Mucosa of gallbladder (tissue), 1 donor: ENCODE results near the gene FGGY. TPM values are rescaled to one million over a fixed set of nuclear protein-coding genes. Genes with fewer than 3 reads are reported as not detected.
"Not testable (repeated sequence)": the region's sequence is repeated elsewhere in the genome, so short reads cannot be mapped to it uniquely, and the experiment has no call there.

Experiments
- DNase-seq: peaks from one replicate; pipeline ENCODE4 v3.0.0-alpha.2; 2020; ENCODE audit warnings: low spot score
- total RNA-seq: library from RNA; stranded (reverse); gene quantifications from one replicate; pipeline ENCODE4 v1.2.1, GENCODE V29; 2021
- donor health status: DM: no; HTN: no; CAD: no.

FGGY gene
- total RNA-seq, 1 donor from 2014 or later, result 36.4 TPM

GRCh38 chr1:59631561-59632255 lies 334.8 kb downstream of the FGGY start:
- no peak for DNase-seq

GRCh38 chr1:59635097-59635496 lies 338.2 kb downstream of the FGGY start:
- no peak for DNase-seq

DNA sequence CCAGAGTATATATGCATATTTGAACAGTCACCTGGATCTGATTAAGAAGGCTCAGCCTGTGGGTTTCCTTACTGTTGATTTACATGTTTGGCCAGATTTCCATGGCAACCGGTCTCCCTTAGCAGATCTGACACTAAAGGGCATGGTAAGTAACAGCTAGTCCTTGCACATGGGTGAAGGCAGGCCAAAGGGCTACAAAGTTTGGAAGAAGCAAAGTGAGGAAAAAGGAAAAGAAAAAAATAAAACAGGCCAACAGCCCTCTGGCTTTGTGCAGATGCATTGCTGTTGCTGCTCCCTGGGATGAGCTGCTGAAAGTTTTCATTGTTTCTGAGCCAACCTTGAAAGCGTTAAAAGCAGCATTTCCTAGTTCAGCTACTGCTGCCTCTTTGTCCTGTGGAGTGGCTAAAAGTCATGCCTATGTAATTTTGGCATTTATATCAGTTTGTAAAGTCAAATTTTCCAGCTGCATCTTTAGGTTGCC lies 341.4 kb downstream of the FGGY start:
- DNase-seq, result no peak

DNA sequence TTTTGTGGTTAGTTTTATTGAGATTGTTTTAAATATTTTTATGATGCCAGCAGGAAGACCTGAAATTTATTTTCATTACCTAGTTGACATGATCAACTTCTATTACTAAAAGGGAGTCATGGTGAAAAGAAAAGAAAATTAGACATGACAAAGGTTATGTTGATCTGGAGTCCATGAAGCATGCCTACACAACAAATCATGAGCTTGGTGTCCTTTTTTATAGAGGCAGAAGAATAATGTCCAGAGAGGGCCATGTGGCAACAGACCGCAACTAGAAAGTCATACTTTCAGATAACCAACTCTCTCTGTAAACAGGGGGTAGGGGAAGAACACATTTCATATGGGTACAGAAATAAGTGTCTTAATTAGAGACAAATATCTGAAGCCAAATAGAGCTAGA lies 342.4 kb downstream of the FGGY start:
- DNase-seq, result no peak

DNA sequence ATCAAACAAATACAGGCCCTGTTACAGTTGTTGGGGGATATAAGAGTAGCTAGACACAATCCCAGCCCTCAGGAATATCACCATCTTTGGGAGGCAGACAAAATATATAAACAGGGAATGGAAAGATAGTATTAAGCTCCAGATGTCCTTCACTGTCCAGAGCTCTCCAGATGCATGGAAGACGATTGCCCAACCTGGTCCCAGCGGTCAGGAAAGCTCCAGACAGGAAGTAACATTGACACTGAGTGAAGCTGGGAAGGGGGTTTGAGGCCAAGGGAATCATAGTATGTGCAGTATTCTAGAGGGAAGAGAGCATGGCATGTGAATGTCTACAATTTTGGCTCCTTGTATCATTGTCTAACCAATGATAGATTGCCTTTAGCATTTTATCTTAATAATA lies 344.0 kb downstream of the FGGY start:
- no peak for DNase-seq

DNA sequence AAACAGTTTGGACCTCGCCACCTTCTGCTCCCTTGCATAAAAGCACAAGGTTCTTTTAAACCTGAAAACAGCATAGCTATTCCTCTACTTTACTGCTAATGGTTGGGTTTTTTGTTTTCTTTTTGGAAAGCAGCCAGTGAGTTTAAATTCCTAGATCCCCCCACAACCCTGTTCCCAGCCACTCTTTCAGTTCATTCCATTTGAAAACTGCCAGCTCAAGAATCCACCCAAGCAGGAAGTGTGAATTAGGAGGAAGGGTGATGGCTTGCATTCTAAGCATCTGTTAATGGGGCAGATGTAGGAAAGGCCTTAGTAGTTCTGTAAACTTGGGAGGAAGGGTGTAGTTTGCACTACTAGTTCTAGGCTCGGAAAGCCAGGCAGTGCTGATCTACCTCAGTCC lies 344.9 kb downstream of the FGGY start:
- DNase-seq, result no peak

GRCh38 chr1:59643526-59643925 lies 346.6 kb downstream of the FGGY start:
- no peak for DNase-seq

DNA sequence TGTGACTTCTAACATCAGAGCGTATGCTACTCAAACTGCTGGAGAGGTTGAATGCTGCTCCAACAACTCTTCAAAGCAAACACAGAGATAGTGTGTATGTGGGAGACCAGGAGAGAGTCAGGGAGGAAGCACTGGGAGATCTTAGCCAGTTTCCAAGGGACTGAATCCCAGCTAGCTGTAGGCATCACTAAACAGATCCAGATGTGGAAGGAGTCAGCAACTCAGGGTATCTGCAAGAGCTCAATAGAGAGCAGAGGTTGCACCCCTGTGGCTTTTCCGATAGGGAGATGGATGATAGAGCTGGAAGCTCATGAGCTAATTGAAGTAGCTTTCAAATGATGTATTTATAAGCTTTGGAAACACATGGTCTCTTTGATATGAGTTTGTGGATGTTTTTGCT lies 349.0 kb downstream of the FGGY start:
- DNase-seq, result no peak

GRCh38 chr1:59653142-59653958 lies 356.5 kb downstream of the FGGY start:
- not testable (repeated sequence) for DNase-seq

GRCh38 chr1:59653968-59654367 lies 357.1 kb downstream of the FGGY start:
- no peak for DNase-seq

DNA sequence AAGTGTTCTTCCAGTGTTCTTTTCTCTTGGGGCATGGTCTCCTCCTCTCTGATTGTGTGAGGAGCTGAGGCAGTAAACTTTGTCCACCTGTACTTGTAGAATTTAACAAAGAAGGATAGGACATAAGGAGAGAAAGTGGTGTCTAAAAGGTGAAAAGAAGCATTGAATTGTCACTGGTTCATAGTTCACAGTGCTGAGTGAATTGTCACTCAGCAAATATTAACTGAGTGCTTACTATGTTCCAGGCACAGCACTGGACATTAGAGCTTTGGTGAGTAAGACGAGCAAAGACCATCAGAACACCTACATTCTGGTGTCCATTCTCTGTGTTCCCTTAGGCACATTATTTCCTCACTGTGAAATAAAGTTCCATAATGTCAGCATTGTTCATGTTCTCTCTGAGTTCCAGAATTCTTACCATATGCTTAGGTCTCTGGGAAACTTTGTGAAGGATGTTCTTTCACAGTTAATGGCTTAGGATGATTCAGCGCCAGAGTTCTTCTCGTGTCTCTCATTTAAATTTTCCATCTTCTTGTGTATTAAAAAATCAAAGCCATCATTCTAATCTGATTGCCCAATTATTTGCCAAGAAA lies 361.1 kb downstream of the FGGY start:
- DNase-seq, result no peak

GRCh38 chr1:59664166-59664565 lies 367.3 kb downstream of the FGGY start:
- no peak for DNase-seq

DNA sequence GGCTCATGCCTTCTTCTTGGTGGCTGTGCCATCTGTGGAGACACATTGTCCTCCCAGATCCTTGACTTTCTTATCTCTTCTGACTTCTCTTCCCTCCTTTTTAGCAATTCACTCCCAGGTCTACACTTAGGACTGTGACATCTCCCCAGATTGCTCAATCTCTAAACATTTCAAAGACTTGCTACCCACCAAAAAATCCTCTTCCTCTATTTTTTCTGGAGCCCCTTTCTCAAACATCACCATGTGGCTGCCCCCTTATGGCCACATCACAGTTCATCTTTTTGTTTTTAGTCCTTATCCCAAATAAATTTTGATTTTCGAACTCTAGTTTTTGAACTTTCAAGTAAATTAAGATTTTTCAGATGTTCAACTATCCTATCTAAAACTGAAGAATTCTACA lies 369.2 kb downstream of the FGGY start:
- no peak for DNase-seq

- DNase-seq, result no peak
These were observed 370.1 kb downstream of the FGGY start for GRCh38 chr1:59667020-59667419.

DNA sequence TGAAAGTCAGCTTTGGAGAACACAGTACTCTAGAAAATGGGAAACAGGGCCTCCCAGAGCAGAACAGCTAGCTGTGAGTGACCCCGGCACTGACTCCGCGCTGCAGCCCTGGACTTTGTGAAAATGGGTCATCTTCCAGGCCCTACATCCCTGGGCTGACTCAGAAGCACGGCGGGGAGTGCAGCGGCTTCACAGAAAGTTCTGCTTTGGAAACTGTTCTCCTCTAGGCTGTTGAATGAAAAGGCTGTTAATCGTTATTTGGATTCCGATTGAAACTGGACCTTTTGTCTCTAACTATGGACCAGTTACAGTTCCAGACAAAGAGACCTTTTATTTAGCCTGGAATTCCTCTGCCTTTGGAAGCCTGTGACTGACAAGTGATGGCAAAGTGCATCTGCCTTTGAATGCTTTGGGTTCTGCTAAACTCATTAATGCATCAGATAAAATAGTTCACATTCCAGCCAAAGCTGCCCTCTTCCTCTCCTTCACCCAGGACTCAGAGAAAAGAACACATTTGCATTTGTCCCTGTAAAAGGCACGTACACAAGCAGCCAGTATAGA lies 372.9 kb downstream of the FGGY start:
- DNase-seq, result peak; percentile 40

DNA sequence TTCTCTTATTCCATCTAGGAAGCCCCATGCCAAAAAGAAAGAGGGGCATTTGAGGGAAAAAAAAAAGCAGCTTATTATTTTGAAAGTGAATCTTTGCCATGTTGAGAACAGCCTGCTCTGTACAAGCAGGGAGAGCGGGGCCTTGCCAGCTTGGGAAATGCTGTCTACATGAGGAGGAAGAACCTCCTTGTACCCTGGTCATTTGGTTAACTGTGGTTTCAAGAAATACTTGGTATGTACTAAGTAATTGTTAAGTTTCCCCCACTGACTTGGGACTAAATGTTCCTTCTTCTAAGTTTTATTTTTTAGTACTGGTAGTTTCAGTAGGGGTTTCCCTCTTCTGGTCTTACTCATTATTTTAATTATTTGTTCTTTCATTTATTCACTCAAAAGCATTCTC lies 373.8 kb downstream of the FGGY start:
- DNase-seq, result no peak

DNA sequence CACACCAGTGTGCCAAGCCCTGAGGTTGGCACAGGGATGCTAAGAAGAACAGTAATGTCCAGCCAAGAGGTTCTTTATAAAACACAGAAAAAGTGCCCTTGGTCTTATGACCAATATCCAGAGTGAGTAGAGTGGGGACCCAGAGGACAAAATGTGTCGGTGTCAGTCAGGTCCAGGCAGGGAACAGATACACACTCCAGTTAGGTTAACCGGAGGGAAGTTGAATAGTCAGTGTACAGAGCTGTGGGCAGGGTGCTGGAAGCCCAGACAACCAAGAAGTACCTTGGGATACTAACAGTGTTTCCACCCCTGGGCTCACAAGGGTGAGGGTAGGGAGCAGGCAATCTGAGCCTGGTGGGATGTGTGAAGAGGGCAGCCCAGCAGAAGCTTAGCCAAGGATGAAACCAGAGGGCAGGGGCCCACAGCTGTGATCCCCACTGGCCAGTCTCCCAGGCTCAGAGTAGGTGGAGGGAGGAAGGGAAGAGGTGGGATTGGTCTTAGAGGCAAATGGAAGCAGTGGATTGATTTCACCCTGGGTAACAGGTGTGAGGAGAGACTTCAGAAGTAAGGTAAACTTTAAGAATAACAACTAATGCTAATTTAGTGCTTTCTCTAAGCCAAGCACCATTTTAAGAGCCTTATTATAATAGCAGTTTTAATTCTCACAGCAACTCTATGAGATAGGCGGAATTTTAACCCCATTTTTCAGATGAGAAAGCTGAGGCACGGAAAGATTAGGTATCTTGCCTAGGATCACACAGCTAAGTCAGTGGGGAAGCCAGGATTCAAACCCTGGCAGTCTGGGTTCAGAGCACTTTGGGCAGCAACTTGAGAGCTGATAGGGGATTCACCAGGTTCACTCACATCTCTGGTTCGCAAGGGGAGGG lies 374.4 kb downstream of the FGGY start:
- no peak for DNase-seq

GRCh38 chr1:59671953-59672305 lies 375.0 kb downstream of the FGGY start:
- no peak for DNase-seq

- no peak for DNase-seq
These were observed 376.1 kb downstream of the FGGY start for GRCh38 chr1:59672851-59673572.

GRCh38 chr1:59673573-59674450 lies 376.9 kb downstream of the FGGY start:
- no peak for DNase-seq
